Stimulated activated CD4-positive, alpha-beta T cell treated with anti-CD3 and anti-CD28 coated beads, Interleukin-4, amount 100 ng/mL, for 4 hours (primary cell): ENCODE results near the gene ABCA5.

ENCODE experiments used
- DNase-seq, 2 experiments: peaks; one replicate each; pipeline ENCODE4 v3.0.0-alpha.2; 2020

The ABCA5 gene

GRCh38 chr17:69327060-69327831 is at the start of gene ABCA5:
TSS of gene ABCA5 (minus strand) at chr17:69327133. CDS start at chr17:69314415, 12,718 bp downstream.
- DNase-seq, result peak; percentile 81 to 88

- DNase-seq, result no peak
Measured at GRCh38 chr17:69375229-69375628, 48.3 kb upstream of the ABCA5 start.

GRCh38 chr17:69373069-69373468 is 46.1 kb upstream of the ABCA5 start:
- no peak for DNase-seq

- DNase-seq, result no peak
Measured at GRCh38 chr17:69367298-69367697, 40.4 kb upstream of the ABCA5 start.

GRCh38 chr17:69363488-69364210 is 36.7 kb upstream of the ABCA5 start:
- DNase-seq, result no peak

GRCh38 chr17:69361156-69361555 is 34.2 kb upstream of the ABCA5 start:
- no peak for DNase-seq

- DNase-seq, result no peak
Measured at GRCh38 chr17:69358688-69359596, 32.0 kb upstream of the ABCA5 start.

- no peak for DNase-seq
Measured at GRCh38 chr17:69357701-69358100, 30.8 kb upstream of the ABCA5 start.

GRCh38 chr17:69356625-69357024 is 29.7 kb upstream of the ABCA5 start:
- DNase-seq, result no peak

GRCh38 chr17:69350911-69351310 is 24.0 kb upstream of the ABCA5 start:
- DNase-seq, result no peak

- no peak for DNase-seq
Measured at GRCh38 chr17:69348429-69348828, 21.5 kb upstream of the ABCA5 start.

GRCh38 chr17:69346766-69347165 is 19.8 kb upstream of the ABCA5 start:
- no peak for DNase-seq

- DNase-seq, result no peak
Measured at GRCh38 chr17:69344939-69345338, 18.0 kb upstream of the ABCA5 start.

GRCh38 chr17:69342896-69343644 is 16.1 kb upstream of the ABCA5 start:
- DNase-seq, result no peak

GRCh38 chr17:69339937-69340336 is 13.0 kb upstream of the ABCA5 start:
- DNase-seq, result no peak

GRCh38 chr17:69336996-69337395 is 10.1 kb upstream of the ABCA5 start:
- DNase-seq, result no peak

GRCh38 chr17:69336580-69336979 is 9.6 kb upstream of the ABCA5 start:
- DNase-seq, result no peak

GRCh38 chr17:69335058-69335457 is 8.1 kb upstream of the ABCA5 start:
- no peak for DNase-seq

- no peak for DNase-seq
Measured at GRCh38 chr17:69333561-69333960, 6.6 kb upstream of the ABCA5 start.

GRCh38 chr17:69331756-69332155 is 4.8 kb upstream of the ABCA5 start:
- DNase-seq, result no peak

GRCh38 chr17:69326377-69327059 is 415 bp downstream of the ABCA5 start:
- no peak for DNase-seq
